Mononuclear cell (primary cell): ENCODE results near the gene ACE2. TPM values are rescaled to one million over a fixed set of nuclear protein-coding genes. Genes with fewer than 3 reads are reported as not detected.

ENCODE experiments used
- H3K27me3 ChIP-seq: 2 replicates; pipeline ENCODE4 v1.6.0; 2011; ENCODE audit warnings: low read length, control low read depth; ENCODE audit not compliant: insufficient read depth
- H3K4me1 ChIP-seq: 2 replicates; pipeline ENCODE4 v1.5.1; 2011; ENCODE audit warnings: mild to moderate bottlenecking, low read length, control low read depth; ENCODE audit not compliant: insufficient read depth
- H3K4me3 ChIP-seq: 2 replicates; pipeline ENCODE4 v1.5.1; 2011; ENCODE audit warnings: mild to moderate bottlenecking, low read length, moderate library complexity
- H3K9me3 ChIP-seq: 2 replicates; pipeline ENCODE4 v1.5.1; 2011; ENCODE audit warnings: low read depth, mild to moderate bottlenecking, control low read depth, low read length
- total RNA-seq: library from RNA; depleted of rRNA; stranded (reverse); fragments of >200 nt; gene quantifications from one replicate; pipeline ENCODE4 v1.2.3, GENCODE V29; 2012

ACE2 gene
- total RNA-seq, 1 donor = not detected

- Histone ChIP-seq H3K4me1 (no peaks in the 10 kb centered on the region), H3K4me3 (no peak overlapping the region), H3K27me3 (no peaks in the 10 kb centered on the region), H3K9me3 (no peaks in the 10 kb centered on the region)
Measured at GRCh38 chrX:15559227-15559626, 41.5 kb downstream of the ACE2 start.

GRCh38 chrX:15549189-15550012 is 51.4 kb downstream of the ACE2 start:
- no peaks in the 10 kb centered on the region for H3K9me3 ChIP-seq
- H3K27me3 ChIP-seq = no peaks in the 10 kb centered on the region
- peaks cover 3% of the 10 kb centered on the region for H3K4me1 ChIP-seq
- H3K4me3 ChIP-seq = no peak overlapping the region

GRCh38 chrX:15547356-15547755 is 53.4 kb downstream of the ACE2 start:
- no peaks in the 10 kb centered on the region for H3K27me3 ChIP-seq
- no peaks in the 10 kb centered on the region for H3K9me3 ChIP-seq
- H3K4me1 ChIP-seq = peaks cover 3% of the 10 kb centered on the region
- H3K4me3 ChIP-seq = no peak overlapping the region

- H3K4me1 ChIP-seq = peaks cover 3% of the 10 kb centered on the region
- H3K27me3 ChIP-seq = no peaks in the 10 kb centered on the region
- no peaks in the 10 kb centered on the region for H3K9me3 ChIP-seq
- no peak overlapping the region for H3K4me3 ChIP-seq
Measured at GRCh38 chrX:15546745-15547144, 54.0 kb downstream of the ACE2 start.

- Histone ChIP-seq H3K9me3 (no peaks in the 10 kb centered on the region), H3K27me3 (no peaks in the 10 kb centered on the region), H3K4me3 (no peak overlapping the region), H3K4me1 (no peaks in the 10 kb centered on the region)
Measured at GRCh38 chrX:15530318-15530717, 70.4 kb downstream of the ACE2 start.

GRCh38 chrX:15529165-15529564 is 71.6 kb downstream of the ACE2 start:
- Histone ChIP-seq H3K4me1 (no peaks in the 10 kb centered on the region), H3K4me3 (no peak overlapping the region), H3K9me3 (no peaks in the 10 kb centered on the region), H3K27me3 (no peaks in the 10 kb centered on the region)

- Histone ChIP-seq H3K27me3 (no peaks in the 10 kb centered on the region), H3K9me3 (no peaks in the 10 kb centered on the region), H3K4me1 (no peaks in the 10 kb centered on the region), H3K4me3 (no peak overlapping the region)
Measured at GRCh38 chrX:15525664-15526416, 74.9 kb downstream of the ACE2 start.

GRCh38 chrX:15524417-15524816 is 76.3 kb downstream of the ACE2 start:
- Histone ChIP-seq H3K4me1 (no peaks in the 10 kb centered on the region), H3K4me3 (no peak overlapping the region), H3K27me3 (no peaks in the 10 kb centered on the region), H3K9me3 (no peaks in the 10 kb centered on the region)

- H3K4me3 ChIP-seq = no peak overlapping the region
- H3K27me3 ChIP-seq = no peaks in the 10 kb centered on the region
- H3K9me3 ChIP-seq = no peaks in the 10 kb centered on the region
- H3K4me1 ChIP-seq = no peaks in the 10 kb centered on the region
Measured at GRCh38 chrX:15523088-15523487, 77.7 kb downstream of the ACE2 start.

GRCh38 chrX:15522464-15522863 is 78.3 kb downstream of the ACE2 start:
- no peaks in the 10 kb centered on the region for H3K27me3 ChIP-seq
- H3K4me3 ChIP-seq = no peak overlapping the region
- no peaks in the 10 kb centered on the region for H3K9me3 ChIP-seq
- H3K4me1 ChIP-seq = no peaks in the 10 kb centered on the region

- Histone ChIP-seq H3K9me3 (no peaks in the 10 kb centered on the region), H3K4me1 (no peaks in the 10 kb centered on the region), H3K4me3 (no peak overlapping the region), H3K27me3 (no peaks in the 10 kb centered on the region)
Measured at GRCh38 chrX:15515931-15516330, 84.8 kb downstream of the ACE2 start.

GRCh38 chrX:15514279-15514678 is 86.5 kb downstream of the ACE2 start:
- Histone ChIP-seq H3K4me3 (no peak overlapping the region), H3K9me3 (no peaks in the 10 kb centered on the region), H3K27me3 (no peaks in the 10 kb centered on the region), H3K4me1 (no peaks in the 10 kb centered on the region)

- no peaks in the 10 kb centered on the region for H3K4me1 ChIP-seq
Measured at GRCh38 chrX:15512401-15512965, 88.3 kb downstream of the ACE2 start.

GRCh38 chrX:15511563-15511962 is 89.2 kb downstream of the ACE2 start:
- no peak overlapping the region for H3K4me3 ChIP-seq
- no peaks in the 10 kb centered on the region for H3K4me1 ChIP-seq
- no peaks in the 10 kb centered on the region for H3K27me3 ChIP-seq
- no peaks in the 10 kb centered on the region for H3K9me3 ChIP-seq

More at GRCh38 chrX:15512401-15512965, 88.3 kb downstream of the ACE2 start:
- no peaks in the 10 kb centered on the region for H3K27me3 ChIP-seq
- no peak overlapping the region for H3K4me3 ChIP-seq
- H3K9me3 ChIP-seq = no peaks in the 10 kb centered on the region
